ENCODE measurements around the gene CROT. TPM values are rescaled to one million over a fixed set of nuclear protein-coding genes. Genes with fewer than 3 reads are reported as not detected.
"Not testable (repeated sequence)": the region's sequence is repeated elsewhere in the genome, so short reads cannot be mapped to it uniquely, and the experiment has no call there.

CROT gene
- total RNA-seq, 1 donor from 2014 or later, result 18.1 TPM

- H3K36me3 Mint-ChIP-seq (ENCODE audit: insufficient read depth), result peaks cover 7% of the 10 kb centered on the region
- peaks cover 12% of the 10 kb centered on the region for H3K9me3 Mint-ChIP-seq (ENCODE audit: low read depth)
- no peaks in the 10 kb centered on the region for H3K27me3 Mint-ChIP-seq
- no peak overlapping the region for H3K27ac Mint-ChIP-seq
- no peaks in the 10 kb centered on the region for H3K4me1 Mint-ChIP-seq (ENCODE audit: low read depth)
- TF ChIP-seq CTCF (IDR thresholded peaks at IDR 0.05; ENCODE audit: unreplicated experiment), result no peak
- DNase-seq (ENCODE audit: low spot score, unreplicated experiment), result no peak
- H3K4me3 Mint-ChIP-seq (ENCODE audit: low read depth), result no peak overlapping the region
Observed at GRCh38 chr7:87316846-87317552, 28.5 kb upstream of the CROT start.

DNA sequence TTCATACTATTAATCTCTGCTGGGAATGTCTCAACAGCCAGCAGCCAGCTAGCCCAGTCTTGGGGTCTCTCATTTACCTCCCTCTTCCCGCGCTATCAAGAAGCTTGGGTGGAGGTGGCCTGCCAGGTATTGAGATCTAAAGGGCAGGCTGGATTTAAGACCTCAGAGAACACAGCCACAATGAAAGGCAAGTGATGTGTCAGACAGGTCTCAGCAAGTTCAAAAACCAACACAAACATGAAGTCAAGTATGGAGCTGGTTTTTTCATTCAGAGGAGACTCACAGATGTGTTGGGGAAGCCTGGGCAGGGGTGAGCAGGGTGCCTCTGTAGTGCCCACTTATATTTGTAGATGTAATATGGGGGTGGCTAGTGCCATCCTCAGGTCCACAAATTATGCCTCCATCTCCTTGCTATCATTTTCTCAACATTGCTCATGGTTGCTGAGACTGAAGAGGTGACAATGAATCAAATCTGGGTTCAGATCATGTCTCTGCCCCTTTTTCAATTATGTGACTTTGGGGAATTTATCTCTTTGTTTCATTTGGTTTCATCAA is 27.7 kb upstream of the CROT start:
- Mint-ChIP-seq H3K27me3 (no peaks in the 10 kb centered on the region), H3K4me3 (ENCODE audit: low read depth) (no peak overlapping the region), H3K36me3 (ENCODE audit: insufficient read depth) (peaks cover 11% of the 10 kb centered on the region), H3K9me3 (ENCODE audit: low read depth) (peaks cover 16% of the 10 kb centered on the region), H3K27ac (no peak overlapping the region), H3K4me1 (ENCODE audit: low read depth) (no peaks in the 10 kb centered on the region)
- no peak for DNase-seq (ENCODE audit: low spot score, unreplicated experiment)
- TF ChIP-seq CTCF (IDR thresholded peaks at IDR 0.05; ENCODE audit: unreplicated experiment), result no peak

DNA sequence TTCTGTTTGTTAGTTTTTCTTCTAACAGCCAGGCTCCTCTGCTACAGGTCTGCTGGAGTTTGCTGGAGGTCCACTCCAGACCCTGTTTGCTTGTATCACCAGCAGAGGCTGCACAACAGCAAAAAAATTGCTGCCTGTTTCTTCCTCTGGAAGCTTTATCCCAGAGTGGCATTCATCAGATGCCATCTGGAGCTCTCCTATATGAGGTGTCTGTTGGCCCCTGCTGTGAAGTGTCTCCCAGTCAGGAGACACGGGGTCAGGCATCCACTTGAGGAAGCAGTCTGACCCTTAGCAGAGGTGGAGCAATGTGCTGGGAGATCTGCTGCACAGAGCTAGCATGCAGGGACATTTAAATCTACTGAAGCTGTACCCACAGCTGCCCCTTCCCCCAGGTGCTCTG is 26.7 kb upstream of the CROT start:
- no peak for DNase-seq (ENCODE audit: low spot score, unreplicated experiment)
- Mint-ChIP-seq H3K36me3 (ENCODE audit: insufficient read depth) (peaks cover 15% of the 10 kb centered on the region), H3K27ac (no peak overlapping the region), H3K9me3 (ENCODE audit: low read depth) (peaks cover 20% of the 10 kb centered on the region), H3K27me3 (no peaks in the 10 kb centered on the region), H3K4me3 (ENCODE audit: low read depth) (no peak overlapping the region), H3K4me1 (ENCODE audit: low read depth) (no peaks in the 10 kb centered on the region)
- no peak for TF ChIP-seq CTCF (IDR thresholded peaks at IDR 0.05; ENCODE audit: unreplicated experiment)

DNA sequence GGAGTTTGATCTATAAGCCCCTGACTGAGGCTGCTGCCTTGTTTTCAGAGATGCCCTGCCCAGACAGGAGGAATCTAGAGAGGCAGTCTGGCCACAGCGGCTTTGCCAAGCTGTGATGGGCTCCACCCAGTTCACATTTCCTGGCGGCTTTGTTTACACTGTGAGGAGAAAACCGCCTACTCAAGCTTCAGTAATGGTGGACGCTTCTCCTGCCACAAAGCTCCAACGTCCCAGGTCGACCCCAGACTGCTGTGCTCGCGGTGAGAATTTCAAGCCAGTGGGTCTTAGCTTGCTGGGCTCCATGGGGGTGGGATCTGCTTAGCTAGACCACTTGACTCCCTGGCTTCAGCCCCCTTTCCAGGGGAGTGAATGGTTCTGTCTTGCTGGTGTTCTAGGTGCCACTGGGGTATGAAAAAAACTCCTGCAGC is 26.3 kb upstream of the CROT start:
- H3K4me1 Mint-ChIP-seq (ENCODE audit: low read depth); H3K27me3 Mint-ChIP-seq; DNase-seq (ENCODE audit: low spot score, unreplicated experiment); H3K4me3 Mint-ChIP-seq (ENCODE audit: low read depth): not testable (repeated sequence)
- Mint-ChIP-seq H3K27ac (peak overlapping the region; percentile 49), H3K9me3 (ENCODE audit: low read depth) (peaks cover 20% of the 10 kb centered on the region), H3K36me3 (ENCODE audit: insufficient read depth) (peaks cover 15% of the 10 kb centered on the region)

DNA sequence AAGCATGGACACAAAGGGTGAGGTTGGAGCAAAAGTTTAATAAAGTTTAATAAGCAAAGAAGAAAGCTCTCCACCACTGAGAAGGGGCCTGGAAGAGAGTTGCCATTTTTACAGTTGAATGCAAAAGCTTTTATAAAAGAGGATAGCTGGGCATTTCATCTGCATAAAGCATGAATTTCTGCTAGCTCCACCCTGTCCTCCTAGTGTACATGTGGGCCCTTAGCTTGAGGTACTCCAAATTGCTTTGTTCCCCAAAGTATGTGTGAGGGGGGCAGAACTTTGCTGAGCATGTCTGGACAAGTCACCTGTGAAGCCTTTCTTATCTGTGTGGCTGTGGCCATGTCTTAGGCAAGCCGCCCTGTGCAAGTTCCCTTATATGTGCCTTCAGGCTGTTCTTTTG is 22.6 kb upstream of the CROT start:
- TF ChIP-seq CTCF (IDR thresholded peaks at IDR 0.05; ENCODE audit: unreplicated experiment), result no peak
- Mint-ChIP-seq H3K9me3 (ENCODE audit: low read depth) (peaks cover 34% of the 10 kb centered on the region), H3K36me3 (ENCODE audit: insufficient read depth) (peaks cover 30% of the 10 kb centered on the region), H3K4me1 (ENCODE audit: low read depth) (no peaks in the 10 kb centered on the region), H3K27ac (no peak overlapping the region), H3K4me3 (ENCODE audit: low read depth) (no peak overlapping the region), H3K27me3 (no peaks in the 10 kb centered on the region)
- no peak for DNase-seq (ENCODE audit: low spot score, unreplicated experiment)

Data from progenitor cell of endocrine pancreas (in vitro differentiated cells).